ENCODE data around the gene CKAP2.
A peak's percentile ranks its signal among the peaks of the same experiment; 100 is the strongest.
"Not testable (repeated sequence)": the region's sequence is repeated elsewhere in the genome, so short reads cannot be mapped to it uniquely, and the experiment has no call there.

The CKAP2 gene

DNA sequence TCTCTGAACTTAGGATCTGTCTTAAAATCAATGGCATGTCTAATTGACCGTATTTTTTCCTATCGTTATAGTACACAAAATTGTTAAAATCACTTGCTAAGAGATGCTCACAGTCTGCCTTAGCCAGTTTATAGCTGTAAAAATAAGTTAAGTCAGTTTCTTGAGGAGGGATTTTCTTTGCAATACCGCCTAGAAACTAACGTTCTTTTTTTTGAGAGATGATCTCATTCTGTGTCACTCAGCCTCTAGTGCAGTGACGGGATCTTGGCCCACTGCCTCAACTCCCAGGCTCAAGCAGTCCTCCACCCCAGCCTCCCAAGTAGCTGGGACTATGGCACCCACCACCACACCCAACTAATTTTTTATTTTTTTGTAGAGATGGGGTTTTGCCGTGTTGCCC lies 4.4 kb downstream of the CKAP2 start:
- TF ChIP-seq MAX (IDR thresholded peaks at IDR 0.05; ENCODE audit: low read depth, low read length) (no peak), POLR2A (IDR thresholded peaks at IDR 0.05; ENCODE audit: extremely low read depth, insufficient read length) (no peak), MYC (IDR thresholded peaks at IDR 0.05; ENCODE audit: low read depth, low read length) (no peak), CTCF (IDR thresholded peaks at IDR 0.05; ENCODE audit: low read depth, low read length) (no peak)
- peak overlapping the region; percentile 17 for H3K4me3 ChIP-seq (ENCODE audit: low read depth, low read length)
- no peak for DNase-seq (ENCODE audit: low read depth)

- TF ChIP-seq MAX (IDR thresholded peaks at IDR 0.05; ENCODE audit: low read depth, low read length) (no peak), CTCF (IDR thresholded peaks at IDR 0.05; ENCODE audit: low read depth, low read length) (no peak), POLR2A (IDR thresholded peaks at IDR 0.05; ENCODE audit: extremely low read depth, insufficient read length) (no peak), MYC (IDR thresholded peaks at IDR 0.05; ENCODE audit: low read depth, low read length) (no peak)
- no peak for DNase-seq (ENCODE audit: low read depth)
- peak overlapping the region; percentile 37 for H3K4me3 ChIP-seq (ENCODE audit: low read depth, low read length)
These were observed 6.0 kb downstream of the CKAP2 start for GRCh38 chr13:52461265-52461664.

DNA sequence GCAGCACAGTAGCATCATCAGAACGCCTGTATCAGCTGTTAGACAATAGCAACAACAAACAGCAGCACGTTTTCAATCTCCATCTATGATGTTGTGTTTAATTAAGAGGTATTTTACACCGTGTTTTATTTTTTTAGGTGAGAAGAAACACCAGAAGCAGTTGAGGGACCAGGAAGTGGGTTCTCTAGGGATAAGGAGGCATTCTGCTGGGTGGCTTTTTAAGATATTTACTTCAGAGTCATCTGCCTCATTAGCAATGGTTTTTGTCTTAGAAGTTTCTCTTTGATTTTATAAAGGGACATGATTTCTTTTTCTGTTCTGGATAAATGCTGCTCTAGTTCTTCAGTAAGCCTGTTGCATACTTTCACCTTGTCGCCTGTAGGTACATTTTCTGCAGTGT lies 8.2 kb downstream of the CKAP2 start:
- peak overlapping the region; percentile 17 for H3K4me3 ChIP-seq (ENCODE audit: low read depth, low read length)
- TF ChIP-seq MYC (IDR thresholded peaks at IDR 0.05; ENCODE audit: low read depth, low read length) (no peak), MAX (IDR thresholded peaks at IDR 0.05; ENCODE audit: low read depth, low read length) (no peak), CTCF (IDR thresholded peaks at IDR 0.05; ENCODE audit: low read depth, low read length) (no peak), POLR2A (IDR thresholded peaks at IDR 0.05; ENCODE audit: extremely low read depth, insufficient read length) (no peak)

GRCh38 chr13:52468487-52468886 lies 13.2 kb downstream of the CKAP2 start:
- H3K4me3 ChIP-seq (ENCODE audit: low read depth, low read length); DNase-seq (ENCODE audit: low read depth): not testable (repeated sequence)

More for the DNA sequence above, 8.2 kb downstream of the CKAP2 start:
- DNase-seq (ENCODE audit: low read depth) = no peak

GRCh38 chr13:52480677-52481428 lies 25.6 kb downstream of the CKAP2 start:
- DNase-seq (ENCODE audit: low read depth); H3K4me3 ChIP-seq (ENCODE audit: low read depth, low read length): not testable (repeated sequence)

GRCh38 chr13:52487078-52487477 lies 31.8 kb downstream of the CKAP2 start:
- not testable (repeated sequence) for DNase-seq (ENCODE audit: low read depth); H3K4me3 ChIP-seq (ENCODE audit: low read depth, low read length)

GRCh38 chr13:52488763-52489162 lies 33.5 kb downstream of the CKAP2 start:
- not testable (repeated sequence) for H3K4me3 ChIP-seq (ENCODE audit: low read depth, low read length); DNase-seq (ENCODE audit: low read depth)

- not testable (repeated sequence) for DNase-seq (ENCODE audit: low read depth); H3K4me3 ChIP-seq (ENCODE audit: low read depth, low read length)
These were observed 35.7 kb downstream of the CKAP2 start for GRCh38 chr13:52491015-52491414.

DNA sequence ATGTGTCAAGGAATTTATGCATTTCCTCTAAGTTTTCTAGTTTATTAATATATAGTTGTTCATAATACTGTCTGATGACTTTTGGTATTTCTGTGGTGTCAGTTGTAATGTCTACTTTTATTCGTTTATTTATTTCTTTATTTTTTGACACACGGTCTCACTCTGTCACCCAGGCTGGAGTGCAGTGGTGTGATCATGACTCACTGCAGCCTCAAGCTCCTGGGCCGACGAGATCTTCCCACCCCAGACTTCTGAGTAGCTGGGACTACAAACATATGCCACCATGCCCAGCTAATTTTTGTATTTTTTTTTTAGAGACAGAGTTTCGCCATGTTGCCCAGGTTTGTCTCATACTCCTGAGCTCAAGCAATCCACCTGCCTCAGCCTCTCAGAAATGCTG lies 39.0 kb downstream of the CKAP2 start:
- not testable (repeated sequence) for DNase-seq (ENCODE audit: low read depth); H3K4me3 ChIP-seq (ENCODE audit: low read depth, low read length)

DNA sequence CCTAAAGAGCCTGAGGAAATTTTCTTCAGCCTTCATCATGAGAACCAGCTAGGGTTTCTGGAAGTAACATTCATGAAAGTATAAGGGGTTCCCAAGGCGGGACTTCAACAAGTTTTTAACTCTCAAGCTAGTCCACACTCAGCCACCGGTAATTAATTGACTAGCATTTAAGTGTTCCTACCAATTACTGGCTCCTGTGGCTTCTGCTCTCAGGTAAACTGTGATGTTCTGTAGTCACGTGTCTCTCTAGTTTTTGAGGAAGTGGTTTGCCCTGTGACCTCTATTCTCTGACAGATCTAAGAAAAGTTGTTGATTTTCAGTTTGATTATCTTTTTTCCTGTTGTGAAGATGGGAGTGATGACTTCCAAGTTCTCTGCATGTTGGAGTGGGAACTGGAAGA lies 42.7 kb downstream of the CKAP2 start:
- not testable (repeated sequence) for DNase-seq (ENCODE audit: low read depth); H3K4me3 ChIP-seq (ENCODE audit: low read depth, low read length)

DNA sequence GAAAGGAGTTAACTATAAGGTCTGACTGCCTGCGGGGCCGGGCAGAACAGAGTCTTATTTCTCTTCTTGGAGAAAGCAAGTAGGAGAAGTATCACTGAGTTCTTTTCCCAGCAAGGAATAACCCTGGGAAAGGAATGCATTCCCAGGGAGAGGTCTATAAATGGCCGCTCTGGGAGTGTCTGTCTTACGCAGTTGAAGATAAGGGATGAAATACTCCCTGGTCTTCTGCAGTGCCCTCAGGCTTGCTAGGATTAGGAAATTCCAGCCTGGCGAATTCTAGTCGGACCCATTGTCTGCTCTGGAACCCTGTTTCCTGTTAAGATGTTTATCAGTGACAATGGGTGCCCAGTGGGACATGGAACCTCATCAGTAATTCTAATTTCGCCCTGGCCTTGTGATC lies 47.0 kb downstream of the CKAP2 start:
- DNase-seq (ENCODE audit: low read depth); H3K4me3 ChIP-seq (ENCODE audit: low read depth, low read length): not testable (repeated sequence)

GRCh38 chr13:52505843-52506242 lies 50.6 kb downstream of the CKAP2 start:
- H3K4me3 ChIP-seq (ENCODE audit: low read depth, low read length); DNase-seq (ENCODE audit: low read depth): not testable (repeated sequence)

DNA sequence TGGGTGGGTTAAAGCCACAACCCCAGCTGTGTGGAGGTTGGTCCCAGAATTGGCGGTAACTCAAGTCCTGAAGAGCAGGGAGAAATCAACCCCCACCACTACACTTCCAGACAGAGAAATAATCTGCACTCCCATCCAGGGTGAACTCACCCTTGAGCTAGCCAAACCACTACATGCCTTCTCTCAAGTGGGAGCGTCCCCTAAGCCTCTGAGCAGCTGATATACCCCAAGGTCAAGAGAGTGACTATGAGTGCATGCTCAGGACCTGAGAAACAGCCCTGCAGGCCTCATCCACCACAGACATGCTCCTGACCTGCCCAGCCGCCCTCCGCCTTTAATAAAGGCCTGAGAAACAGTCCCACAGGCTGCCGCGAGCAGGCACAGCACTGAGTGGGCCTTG lies 54.3 kb downstream of the CKAP2 start:
- not testable (repeated sequence) for DNase-seq (ENCODE audit: low read depth); H3K4me3 ChIP-seq (ENCODE audit: low read depth, low read length)

GRCh38 chr13:52510221-52510797 lies 55.0 kb downstream of the CKAP2 start:
- H3K4me3 ChIP-seq (ENCODE audit: low read depth, low read length); DNase-seq (ENCODE audit: low read depth): not testable (repeated sequence)

All from NB4 (cell line).